NCI-H2107 (cell line): Measurements from ENCODE around the gene ARHGEF7.

Experiments used
- DNase-seq: peaks from one replicate; lab custom pipeline; 2025; lab: John Stamatoyannopoulos, UW

The ARHGEF7 gene

DNA sequence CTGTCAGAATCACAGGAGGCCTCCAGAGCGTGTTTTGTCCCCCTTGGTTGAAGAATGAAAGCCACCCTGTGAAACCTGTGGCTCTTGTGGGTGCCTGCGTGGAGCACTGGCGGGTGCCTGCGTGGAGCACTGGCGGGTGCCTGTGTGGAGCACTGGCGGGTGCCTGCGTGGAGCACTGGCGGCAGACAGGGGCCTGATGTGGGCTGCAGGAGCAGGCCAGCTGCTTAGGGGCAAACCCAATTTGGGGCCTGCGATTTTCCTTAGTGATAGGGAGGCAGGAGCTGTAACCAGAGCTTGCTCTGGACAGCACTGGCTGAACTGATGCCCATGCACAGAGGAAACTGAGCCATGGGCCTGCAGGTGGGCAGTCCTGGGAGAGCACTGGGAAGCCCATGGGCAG lies 24.3 kb downstream of the ARHGEF7 start:
- no peak for DNase-seq

DNA sequence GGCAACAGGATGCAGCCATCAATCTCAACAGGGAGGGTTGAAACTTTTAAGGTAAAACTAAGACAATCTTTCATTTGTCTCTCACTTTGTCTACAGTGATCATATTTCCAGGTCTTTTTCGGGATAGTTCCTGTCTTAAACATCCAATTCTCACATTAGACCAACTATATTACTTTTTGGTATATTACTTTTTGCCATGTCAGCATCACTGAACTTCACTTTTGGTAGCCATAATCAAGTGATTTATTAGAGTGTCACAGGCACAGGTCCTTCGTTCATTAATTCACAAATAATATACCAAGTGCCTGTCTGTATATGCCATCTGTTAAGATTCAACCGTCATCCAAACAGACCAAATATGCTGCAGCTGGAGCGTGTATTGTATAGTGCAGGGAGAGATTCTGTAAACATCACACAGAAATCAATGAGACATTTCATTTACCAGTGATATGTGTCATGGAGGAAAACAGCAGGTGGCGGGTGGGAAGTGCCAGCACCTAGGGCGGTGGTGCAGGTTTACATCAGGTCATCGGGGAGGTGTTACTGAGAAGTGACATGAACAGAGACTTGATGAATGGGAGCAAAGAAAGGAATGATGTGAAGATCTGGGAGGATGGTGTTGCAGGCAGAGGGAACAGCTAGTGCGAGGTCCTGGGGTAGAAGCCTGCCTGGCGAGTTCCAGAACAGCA lies 24.9 kb downstream of the ARHGEF7 start:
- DNase-seq, result peak; percentile 43

DNA sequence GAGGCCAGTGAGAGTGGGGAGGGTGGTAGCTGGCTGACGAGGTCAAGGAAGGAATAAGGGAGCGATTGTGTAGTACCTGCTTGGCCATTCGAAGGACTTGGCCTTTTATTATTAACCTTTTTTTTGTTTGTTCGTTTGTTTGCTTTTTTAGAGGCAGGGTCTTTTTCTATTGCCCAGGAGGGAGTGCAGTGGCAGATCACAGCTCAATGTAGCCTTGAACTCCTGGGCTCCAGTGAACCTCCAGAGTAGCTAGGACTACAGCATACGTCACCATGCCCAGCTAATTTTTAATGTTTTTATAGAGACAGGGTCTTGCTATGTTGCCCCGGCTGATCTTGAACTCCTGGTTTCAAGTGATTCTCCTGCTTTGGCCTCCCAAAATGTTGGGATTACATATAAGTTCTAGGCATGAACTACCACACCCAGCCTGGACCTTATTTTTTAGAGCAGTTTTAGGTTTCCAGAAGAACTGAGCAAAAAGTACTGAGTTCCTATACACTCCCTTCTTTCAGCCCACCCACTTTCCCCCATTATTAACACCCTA lies 25.5 kb downstream of the ARHGEF7 start:
- no peak for DNase-seq

- no peak for DNase-seq
These were observed 27.4 kb downstream of the ARHGEF7 start for GRCh38 chr13:111142472-111142871.

DNA sequence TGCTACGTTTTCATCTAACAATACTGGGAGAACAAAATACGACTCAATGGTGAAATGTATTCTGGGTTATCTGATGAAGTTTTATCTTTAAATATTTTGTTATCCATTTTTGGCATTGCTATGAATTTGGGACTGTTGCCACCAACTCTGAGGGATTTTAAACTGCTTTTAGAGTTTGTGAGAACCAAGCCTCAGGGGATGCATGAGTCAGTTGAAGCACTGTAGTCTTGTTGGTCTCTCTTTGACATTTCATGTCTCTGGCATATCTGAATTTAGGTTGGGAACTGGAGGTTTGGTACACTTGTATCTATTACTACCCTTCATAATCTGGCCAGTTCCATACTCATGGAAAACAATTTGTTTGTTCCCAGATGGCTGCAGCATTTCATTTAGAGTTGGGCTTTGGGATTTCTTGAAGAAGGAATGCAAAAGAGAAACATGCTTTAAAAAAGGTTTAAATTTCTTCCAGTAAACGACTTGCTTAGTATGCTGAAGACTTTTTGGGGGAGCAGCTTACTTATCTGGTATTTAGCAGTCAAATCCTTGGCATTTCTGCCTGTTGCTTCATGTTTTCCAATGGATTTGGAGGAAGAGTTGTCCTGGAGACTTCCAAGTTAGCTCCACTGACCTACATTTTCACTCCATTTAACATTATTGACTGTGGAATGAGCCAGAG lies 28.9 kb downstream of the ARHGEF7 start:
- DNase-seq, result no peak

GRCh38 chr13:111145071-111145470 lies 30.0 kb downstream of the ARHGEF7 start:
- DNase-seq, result no peak

DNA sequence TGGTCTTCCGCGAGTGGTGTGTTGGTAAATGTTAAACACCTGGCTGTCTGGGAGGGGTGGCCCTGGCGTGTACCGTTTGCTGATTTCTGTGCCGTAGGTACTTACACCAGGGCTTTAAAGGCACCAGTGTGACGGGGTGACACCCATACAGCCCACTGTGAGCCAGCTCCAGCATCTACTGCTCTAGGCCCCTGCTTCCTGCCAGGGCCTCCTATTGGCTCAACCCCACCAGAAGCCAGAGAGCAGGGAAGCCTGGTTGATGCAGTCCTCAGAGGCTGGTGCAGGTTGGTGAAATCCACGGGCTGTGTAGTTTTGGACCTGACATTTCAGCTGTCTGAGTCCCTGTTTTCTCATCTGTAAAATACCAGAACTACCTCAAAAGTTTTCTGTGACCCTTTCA lies 30.4 kb downstream of the ARHGEF7 start:
- no peak for DNase-seq

DNA sequence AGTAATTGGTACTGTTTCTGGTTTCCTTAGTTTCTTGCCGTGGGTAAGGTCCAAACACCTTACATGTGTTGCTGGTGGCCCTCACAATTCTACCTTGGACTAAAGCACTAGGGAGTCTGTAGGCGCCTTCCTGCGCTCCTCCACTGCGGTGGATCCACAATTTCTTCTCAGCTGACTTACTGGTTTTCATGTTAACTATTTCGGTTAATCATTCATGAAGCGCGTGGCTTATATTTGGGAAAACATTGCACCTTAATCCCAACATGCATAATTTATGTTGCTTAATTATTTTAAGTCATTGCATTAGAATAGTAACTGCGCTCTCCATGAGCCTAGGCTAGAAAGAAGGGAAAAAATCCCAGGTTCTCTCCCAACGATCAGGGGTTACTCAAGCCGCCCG lies 37.7 kb downstream of the ARHGEF7 start:
- DNase-seq, result no peak

DNA sequence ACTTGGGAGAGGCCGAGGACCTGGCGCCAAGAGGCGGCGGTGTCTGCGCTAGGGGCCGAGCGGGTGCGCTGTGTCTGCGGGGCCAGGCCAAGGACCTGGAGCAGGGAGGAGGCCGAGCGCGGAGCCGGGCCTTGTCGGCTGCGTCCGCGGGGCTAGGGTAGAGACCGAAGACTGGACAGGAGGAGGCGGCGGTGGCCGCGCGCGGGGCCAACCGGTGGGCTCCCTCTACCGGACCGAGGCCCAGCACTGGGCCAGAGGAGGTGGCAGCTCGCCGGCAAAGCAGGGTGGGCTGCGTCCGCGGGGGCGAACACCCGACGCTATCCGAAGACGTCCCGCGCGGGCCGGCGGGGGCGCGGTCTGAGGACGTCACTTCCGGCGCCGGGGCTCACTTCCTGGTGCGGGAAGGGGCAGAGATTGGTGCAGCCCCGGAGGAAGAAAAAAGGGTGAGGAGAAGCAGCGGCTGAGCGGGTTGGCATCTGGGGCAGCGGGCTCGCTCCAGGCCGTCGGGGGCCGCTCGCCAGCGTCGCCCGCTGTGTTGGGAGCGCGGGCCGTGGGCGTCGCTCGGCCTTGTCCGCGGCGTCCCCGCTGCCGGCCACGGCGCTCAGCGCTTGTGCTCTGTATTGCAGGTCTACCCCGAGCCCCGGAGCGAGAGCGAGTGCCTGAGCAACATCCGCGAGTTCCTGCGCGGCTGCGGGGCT lies 38.3 kb downstream of the ARHGEF7 start:
- DNase-seq, result peak; percentile 54

GRCh38 chr13:111153977-111154332 lies 38.8 kb downstream of the ARHGEF7 start:
- DNase-seq, result no peak

DNA sequence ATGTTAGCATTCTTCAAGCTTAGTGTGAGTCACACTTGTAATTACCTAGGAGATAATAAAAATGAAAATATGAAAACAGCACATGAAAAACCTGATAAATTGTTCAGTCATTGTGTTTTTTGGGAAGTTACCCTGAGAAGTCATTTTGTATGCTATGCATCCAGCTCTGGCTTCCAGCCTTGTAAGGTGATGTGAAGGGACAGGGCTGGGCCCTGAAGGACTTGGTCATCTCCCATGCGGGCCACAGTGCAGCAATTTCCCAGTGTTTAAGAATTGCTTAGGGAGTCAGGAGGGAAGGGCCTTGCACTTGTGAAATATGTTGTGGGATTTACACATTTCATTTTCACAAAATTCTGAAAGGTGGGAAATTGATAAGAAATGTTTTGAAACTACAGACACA lies 41.3 kb downstream of the ARHGEF7 start:
- DNase-seq, result no peak

DNA sequence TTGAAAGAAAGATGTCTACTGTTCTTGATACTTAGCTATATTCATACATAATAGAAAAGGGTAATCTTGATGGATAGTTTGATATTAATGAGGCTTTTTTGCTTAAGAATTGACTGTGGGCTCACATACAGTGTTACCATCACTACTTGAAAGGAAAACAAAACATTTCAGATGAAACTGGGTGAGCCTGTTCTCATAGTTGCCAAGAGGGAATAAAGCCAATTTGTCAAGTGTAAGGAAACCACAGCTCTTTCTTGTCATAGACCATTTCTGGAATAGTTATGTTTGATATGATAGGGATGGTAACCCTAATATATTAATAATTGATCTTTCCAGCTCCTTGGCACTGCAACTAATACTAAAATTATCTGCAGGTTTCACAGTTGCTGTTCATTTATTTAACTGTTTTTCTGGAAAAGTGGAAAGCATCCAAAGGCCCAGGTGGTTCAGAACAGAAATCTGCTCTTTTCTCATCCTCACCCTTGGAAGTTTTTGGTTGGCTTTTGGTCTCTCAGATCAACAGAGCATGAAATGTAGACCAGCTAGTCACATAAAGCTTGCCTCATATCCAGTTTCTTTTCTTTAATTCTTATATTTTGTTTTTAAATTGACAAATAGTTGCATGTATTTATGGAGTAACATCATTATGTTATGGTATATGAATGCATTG lies 43.2 kb downstream of the ARHGEF7 start:
- no peak for DNase-seq

- DNase-seq, result no peak
These were observed 44.5 kb downstream of the ARHGEF7 start for GRCh38 chr13:111159362-111160320.

GRCh38 chr13:111160648-111161047 lies 45.5 kb downstream of the ARHGEF7 start:
- no peak for DNase-seq

- DNase-seq, result no peak
These were observed 46.8 kb downstream of the ARHGEF7 start for GRCh38 chr13:111161601-111162600.

DNA sequence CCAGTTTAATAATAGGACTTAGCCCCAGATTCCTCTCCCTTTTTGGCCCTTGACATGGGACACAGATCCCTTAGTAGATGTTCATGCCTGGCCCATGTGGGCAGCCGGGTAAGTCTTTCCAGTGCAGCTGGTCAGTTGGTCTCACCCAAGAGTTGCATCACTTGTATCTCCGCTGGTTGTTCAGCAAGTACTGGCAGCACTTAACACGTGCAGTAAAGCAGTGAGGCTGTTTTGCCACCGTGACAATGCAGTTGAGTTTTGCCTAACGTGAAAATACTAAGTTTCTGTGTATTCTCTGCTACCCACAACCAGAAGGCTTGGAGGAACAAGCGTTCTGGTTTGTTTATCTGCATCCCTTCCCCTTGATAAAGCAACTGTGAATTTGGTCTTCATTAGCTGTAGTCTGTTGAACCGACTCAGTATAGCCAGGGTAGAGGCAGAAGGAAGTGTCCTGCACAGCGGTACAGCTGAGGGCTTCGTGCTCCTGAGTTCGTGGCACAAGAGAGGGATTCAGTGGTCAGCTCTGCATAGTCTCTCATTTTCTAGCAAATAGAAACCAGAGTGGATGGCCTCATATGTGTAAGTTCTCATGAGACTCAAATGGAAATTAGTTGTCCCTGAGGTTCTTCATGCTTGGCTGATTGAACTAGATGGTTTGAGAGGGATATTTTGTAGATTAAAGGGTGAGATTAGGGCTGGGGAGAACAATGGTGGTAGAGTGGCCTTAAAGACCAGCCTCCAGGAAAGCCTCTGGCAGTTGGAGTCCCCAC lies 50.3 kb downstream of the ARHGEF7 start:
- no peak for DNase-seq

DNA sequence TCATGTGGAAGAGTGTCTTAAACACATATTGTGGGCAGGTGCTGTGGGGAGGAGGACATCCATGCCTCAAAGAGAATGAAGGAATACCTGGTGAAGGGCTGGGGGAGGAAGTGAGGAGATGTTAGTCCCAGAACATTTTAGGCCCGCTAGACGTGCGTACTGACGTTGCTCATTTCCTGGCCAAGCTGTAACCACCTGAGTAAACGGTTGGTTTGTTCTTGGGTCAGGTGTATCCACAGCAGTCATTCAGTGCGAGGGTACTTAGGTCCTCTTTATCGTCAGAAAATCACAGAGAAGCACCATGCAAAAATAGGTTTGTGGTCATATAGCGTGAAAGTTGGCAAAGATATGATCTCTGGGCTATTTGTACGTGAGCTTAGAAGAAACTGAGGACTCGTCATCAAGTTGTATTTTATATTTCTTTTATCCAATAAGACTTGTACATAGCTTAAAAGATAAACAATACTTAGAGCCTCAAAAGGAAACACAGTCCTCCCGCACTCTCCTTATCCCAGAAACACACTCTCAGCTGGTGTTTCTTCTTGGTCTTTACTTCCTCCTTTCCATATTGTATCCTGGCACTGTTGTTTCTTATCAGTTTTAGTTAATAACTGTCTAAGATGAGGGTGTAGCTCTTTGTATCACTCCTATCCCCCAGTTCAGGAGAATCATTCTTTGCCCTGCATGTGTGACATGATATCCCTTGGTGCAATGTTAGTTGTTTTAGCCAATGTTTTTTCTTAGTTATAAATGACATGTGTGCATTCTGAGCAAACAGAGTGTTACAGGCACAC lies 52.0 kb downstream of the ARHGEF7 start:
- DNase-seq, result no peak

- no peak for DNase-seq
These were observed 53.0 kb downstream of the ARHGEF7 start for GRCh38 chr13:111168107-111168506.
